SU-DHL-6 (cell line): ENCODE measurements around the gene ZDHHC18.

ENCODE experiments used
- CTCF ChIP-seq: fragments of 200-600 bp; sonication (generic); IDR thresholded peaks from one replicate; pipeline ENCODE4 v1.5.1; 2017; ENCODE audit warnings: antibody characterized with exemption, mild to moderate bottlenecking, low read length, moderate library complexity; ENCODE audit not compliant: insufficient read depth, poor library complexity, severe bottlenecking
- EZH2phosphoT487 ChIP-seq: fragments of 200-600 bp; sonication (generic), shearing (Covaris generic); conservative IDR thresholded peaks from 2 replicates; pipeline ENCODE4 v1.6.1; 2018; ENCODE audit warnings: mild to moderate bottlenecking, antibody characterized with exemption, low read length, moderate library complexity, mixed read lengths

- TF ChIP-seq CTCF (no peak), EZH2phosphoT487 (no peak)
These were observed 47.3 kb upstream of the ZDHHC18 start for GRCh38 chr1:26779098-26779668.
